Esophagus muscularis mucosa (tissue), 4 donors: ENCODE measurements around the gene SMIM15. TPM values are rescaled to one million over a fixed set of nuclear protein-coding genes. Genes with fewer than 3 reads are reported as not detected.
A peak's percentile ranks its signal among the peaks of the same experiment; 100 is the strongest.

Experiments
- DNase-seq: peaks from one replicate; pipeline ENCODE4 v3.0.0-alpha.2; 2017; ENCODE audit errors: extremely low spot score
- H3K27ac ChIP-seq, 4 donors: fragments of 200-600 bp; sonication (generic); replicated peaks in 1 of 4; 1 replicate in 3 of 4; 2 replicates in 1 of 4; pipeline ENCODE4 v1.5.1; 2016 to 2019; ENCODE audit warnings: mild to moderate bottlenecking in 1 of 4
- H3K27me3 ChIP-seq, 4 donors: fragments of 200-600 bp; sonication (generic); one replicate each; pipeline versions ENCODE4 v1.5.1 to v1.6.0; 2016 to 2019
- H3K36me3 ChIP-seq, 4 donors: fragments of 200-600 bp; sonication (generic); one replicate each; pipeline ENCODE4 v1.5.1; 2016 to 2019
- H3K4me1 ChIP-seq, 4 donors: fragments of 200-600 bp; sonication (generic); one replicate each; pipeline ENCODE4 v1.5.1; 2016 to 2019
- H3K4me3 ChIP-seq, 4 donors: fragments of 200-600 bp; sonication (generic); 1 replicate in 2 of 4; 2 replicates in 2 of 4; pipeline ENCODE4 v1.5.1; 2016 to 2019; ENCODE audit warnings: mild to moderate bottlenecking in 4 of 4, moderate library complexity in 1 of 4
- H3K9me3 ChIP-seq, 4 donors: fragments of 200-600 bp; sonication (generic); 1 replicate in 3 of 4; 2 replicates in 1 of 4; pipeline ENCODE4 v1.5.1; 2016 to 2019
- EP300 ChIP-seq: sonication (generic); formaldehyde crosslinking; IDR thresholded peaks from one replicate; pipeline ENCODE4 v1.6.1; 2017; ENCODE audit warnings: antibody characterized with exemption
- POLR2A ChIP-seq: fragments of 450-650 bp; IDR thresholded peaks from one replicate; pipeline ENCODE4 v1.6.1; 2017; ENCODE audit warnings: antibody characterized with exemption, moderate library complexity, mild to moderate bottlenecking, low read depth
- POLR2AphosphoS5 ChIP-seq, 2 donors: sonication (generic); formaldehyde crosslinking; IDR thresholded peaks; one replicate each; pipeline ENCODE4 v1.6.1; 2017; ENCODE audit warnings: antibody characterized with exemption in 2 of 2
- WGBS: methylation state at CpG from one replicate; pipeline ENCODE4 v1.1.5; 2018; 5-methylcytosine and 5-hydroxymethylcytosine counted together
- intact Hi-C: fragments of 100-400 bp; cut with DNase I; formaldehyde crosslinking; loops from one replicate; pipeline ENCODE4 v1.15.1; 2023
- total RNA-seq, 4 donors: library from RNA; depleted of rRNA; stranded (reverse); fragments of >200 nt; gene quantifications; one replicate each; pipeline versions ENCODE4 v1.1.0 to v1.2.1, GENCODE V29; 2016
- TF ChIP-seq, protein P1 (sequence below), 3 experiments: fragments of 200-600 bp in 2 of 3; fragments of 450-650 bp in 1 of 3; sonication (generic) in 2 of 3; IDR thresholded peaks; one replicate each; pipeline ENCODE4 v1.5.1; 2017 to 2019; ENCODE audit warnings: antibody characterized with exemption in 3 of 3, mild to moderate bottlenecking in 2 of 3, moderate library complexity in 1 of 3

SMIM15 gene
- total RNA-seq, 4 donors from 2014 or later = 17.0 to 29.6 (median 26.6) TPM

DNA sequence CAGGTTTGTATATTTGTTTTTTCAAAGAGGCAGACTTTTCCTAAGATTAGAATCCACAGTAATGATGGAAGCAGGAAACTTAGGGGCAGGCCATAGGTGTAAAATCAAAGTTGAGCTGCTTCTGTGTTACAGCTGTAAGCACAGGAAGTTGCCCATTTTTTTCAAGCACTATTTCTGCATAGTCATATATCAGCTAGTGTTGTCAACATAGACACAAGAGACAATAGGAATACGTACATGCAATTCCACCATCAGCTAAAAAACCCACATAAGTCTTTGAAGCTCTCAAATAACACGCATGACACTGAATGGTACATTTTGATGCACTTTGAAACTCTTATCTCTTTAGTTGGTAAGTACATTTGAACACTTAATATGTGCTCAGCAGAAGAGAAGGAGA is 20.2 kb upstream of the SMIM15 start:
- intact Hi-C loops = no loop called here
- H3K4me1 ChIP-seq = peaks cover 0 to 6% (median 2%) of the 10 kb centered on the region in 4 donors
- no peak overlapping the region for H3K4me3 ChIP-seq
- no peak for DNase-seq
- 73% methylated on average over 2 of the region's 2 CpGs for WGBS
- TF ChIP-seq, protein P1, sequence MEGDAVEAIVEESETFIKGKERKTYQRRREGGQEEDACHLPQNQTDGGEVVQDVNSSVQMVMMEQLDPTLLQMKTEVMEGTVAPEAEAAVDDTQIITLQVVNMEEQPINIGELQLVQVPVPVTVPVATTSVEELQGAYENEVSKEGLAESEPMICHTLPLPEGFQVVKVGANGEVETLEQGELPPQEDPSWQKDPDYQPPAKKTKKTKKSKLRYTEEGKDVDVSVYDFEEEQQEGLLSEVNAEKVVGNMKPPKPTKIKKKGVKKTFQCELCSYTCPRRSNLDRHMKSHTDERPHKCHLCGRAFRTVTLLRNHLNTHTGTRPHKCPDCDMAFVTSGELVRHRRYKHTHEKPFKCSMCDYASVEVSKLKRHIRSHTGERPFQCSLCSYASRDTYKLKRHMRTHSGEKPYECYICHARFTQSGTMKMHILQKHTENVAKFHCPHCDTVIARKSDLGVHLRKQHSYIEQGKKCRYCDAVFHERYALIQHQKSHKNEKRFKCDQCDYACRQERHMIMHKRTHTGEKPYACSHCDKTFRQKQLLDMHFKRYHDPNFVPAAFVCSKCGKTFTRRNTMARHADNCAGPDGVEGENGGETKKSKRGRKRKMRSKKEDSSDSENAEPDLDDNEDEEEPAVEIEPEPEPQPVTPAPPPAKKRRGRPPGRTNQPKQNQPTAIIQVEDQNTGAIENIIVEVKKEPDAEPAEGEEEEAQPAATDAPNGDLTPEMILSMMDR (IDR thresholded peaks at IDR 0.05) = no peak
- TF ChIP-seq EP300 (no peak), POLR2A (no peak), POLR2AphosphoS5 (IDR thresholded peaks at IDR 0.05) (no peak)
- no peaks in the 10 kb centered on the region for H3K9me3 ChIP-seq
- no peak overlapping the region for H3K27ac ChIP-seq
- H3K27me3 ChIP-seq = no peaks in the 10 kb centered on the region
- H3K36me3 ChIP-seq = no peaks in the 10 kb centered on the region

GRCh38 chr5:61180886-61181285 is 18.6 kb upstream of the SMIM15 start:
- no peaks in the 10 kb centered on the region for H3K36me3 ChIP-seq
- no peak overlapping the region for H3K27ac ChIP-seq
- WGBS = 54% methylated on average over 2 of the region's 2 CpGs
- DNase-seq = no peak
- H3K27me3 ChIP-seq = no peaks in the 10 kb centered on the region
- TF ChIP-seq POLR2AphosphoS5 (IDR thresholded peaks at IDR 0.05) = no peak
- no peak for TF ChIP-seq POLR2A
- no peak for TF ChIP-seq EP300
- TF ChIP-seq, protein P1 (IDR thresholded peaks at IDR 0.05) = no peak
- H3K4me1 ChIP-seq = peaks cover 0 to 3% (median 0%) of the 10 kb centered on the region in 4 donors
- peak overlapping the region; percentile 25 to 38 (median 32) for H3K4me3 ChIP-seq
- intact Hi-C loops = no loop called here
- no peaks in the 10 kb centered on the region for H3K9me3 ChIP-seq

DNA sequence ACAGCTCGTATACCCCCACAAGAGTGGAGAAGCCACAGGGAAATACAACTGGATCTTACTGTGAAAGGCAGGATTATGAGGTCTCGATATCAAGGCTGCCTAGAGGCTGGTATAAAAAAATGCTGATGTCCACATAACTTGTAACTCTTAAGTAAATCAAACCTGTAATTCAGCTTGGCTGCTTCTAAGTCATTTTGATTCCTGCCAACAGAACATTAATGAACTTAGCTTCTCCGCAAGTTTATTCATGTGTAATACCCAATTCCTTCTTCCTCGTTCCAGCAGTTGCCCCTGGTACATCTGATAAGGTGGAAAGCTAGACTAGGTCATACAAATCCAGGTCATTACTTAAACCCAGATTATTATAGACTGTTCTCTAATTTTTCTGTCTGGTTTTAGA is 16.4 kb upstream of the SMIM15 start:
- H3K36me3 ChIP-seq = no peaks in the 10 kb centered on the region
- no peaks in the 10 kb centered on the region for H3K27me3 ChIP-seq
- no peak overlapping the region for H3K4me3 ChIP-seq
- no peaks in the 10 kb centered on the region for H3K9me3 ChIP-seq
- peaks cover 0 to 3% (median 0%) of the 10 kb centered on the region in 4 donors for H3K4me1 ChIP-seq
- H3K27ac ChIP-seq = no peak overlapping the region
- WGBS = 91% methylated on average over 4 of the region's 4 CpGs
- intact Hi-C loops = no loop called here
- DNase-seq = no peak
- TF ChIP-seq POLR2A (no peak), EP300 (no peak), POLR2AphosphoS5 (IDR thresholded peaks at IDR 0.05) (no peak)
- TF ChIP-seq, protein P1 (IDR thresholded peaks at IDR 0.05) = no peak

GRCh38 chr5:61177716-61178115 is 15.4 kb upstream of the SMIM15 start:
- Histone ChIP-seq H3K27me3 (no peaks in the 10 kb centered on the region), H3K9me3 (no peaks in the 10 kb centered on the region), H3K4me3 (no peak overlapping the region), H3K27ac (no peak overlapping the region), H3K4me1 (peaks cover 0 to 3% (median 0%) of the 10 kb centered on the region in 4 donors), H3K36me3 (no peaks in the 10 kb centered on the region)
- TF ChIP-seq, protein P1 (IDR thresholded peaks at IDR 0.05) = no peak
- TF ChIP-seq EP300 (no peak), POLR2AphosphoS5 (IDR thresholded peaks at IDR 0.05) (no peak), POLR2A (no peak)
- intact Hi-C loops = no loop called here
- WGBS = 84% methylated on average over 7 of the region's 7 CpGs
- DNase-seq = no peak

DNA sequence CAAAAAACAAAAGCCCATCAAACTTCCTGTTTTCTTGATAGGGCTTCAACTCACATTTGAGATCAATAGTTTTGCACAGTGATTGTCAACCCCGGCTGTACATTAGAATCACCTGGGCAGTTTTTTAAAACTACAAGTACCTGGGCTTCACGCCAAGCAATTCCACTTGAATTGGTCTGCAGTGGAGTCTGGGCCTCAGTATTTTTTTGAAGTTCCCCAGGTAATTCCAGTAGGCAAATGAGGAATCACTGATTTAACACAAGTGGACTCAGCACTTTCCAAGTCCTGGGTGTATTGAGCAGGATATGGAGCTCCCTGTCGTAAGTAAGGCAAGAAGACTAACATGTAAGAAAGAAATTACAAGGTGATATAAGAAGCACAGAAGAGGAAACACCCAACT is 14.8 kb upstream of the SMIM15 start:
- no peak for DNase-seq
- H3K36me3 ChIP-seq = no peaks in the 10 kb centered on the region
- TF ChIP-seq POLR2A = no peak
- TF ChIP-seq EP300 = no peak
- TF ChIP-seq POLR2AphosphoS5 (IDR thresholded peaks at IDR 0.05) = no peak
- TF ChIP-seq, protein P1 (IDR thresholded peaks at IDR 0.05) = no peak
- no peaks in the 10 kb centered on the region for H3K9me3 ChIP-seq
- no peak overlapping the region for H3K27ac ChIP-seq
- no peaks in the 10 kb centered on the region for H3K27me3 ChIP-seq
- 91% methylated on average over 3 of the region's 3 CpGs for WGBS
- peaks cover 0 to 3% (median 0%) of the 10 kb centered on the region in 4 donors for H3K4me1 ChIP-seq
- intact Hi-C loops = no loop called here
- H3K4me3 ChIP-seq = no peak overlapping the region
